Bronchial epithelial cell (primary cell): Measurements from ENCODE around the gene TFCP2L1. TPM values are rescaled to one million over a fixed set of nuclear protein-coding genes. Genes with fewer than 3 reads are reported as not detected.
A peak's percentile ranks its signal among the peaks of the same experiment; 100 is the strongest.
"Not testable (repeated sequence)": the region's sequence is repeated elsewhere in the genome, so short reads cannot be mapped to it uniquely, and the experiment has no call there.

Source experiments
- DNase-seq: peaks from one replicate; pipeline ENCODE4 v3.0.0-alpha.2; 2010; ENCODE audit warnings: low read depth
- FAIRE-seq: peaks from 2 replicates; lab custom pipeline; 2011; peaks lifted over from hg19 to GRCh38; lab: Jason Lieb, UNC
- H3K27me3 ChIP-seq: 2 replicates; pipeline ENCODE4 v1.5.1; 2011; ENCODE audit warnings: low read length; ENCODE audit not compliant: control insufficient read depth, insufficient read depth
- H3K36me3 ChIP-seq: 2 replicates; pipeline ENCODE4 v1.5.1; 2011; ENCODE audit warnings: low read length; ENCODE audit not compliant: control insufficient read depth, insufficient read depth
- H3K4me3 ChIP-seq: 2 replicates; pipeline ENCODE4 v1.5.1; 2011; ENCODE audit warnings: mild to moderate bottlenecking, low read depth, low read length, control low read depth
- CTCF ChIP-seq: IDR thresholded peaks from 2 replicates; pipeline ENCODE4 v1.5.1; 2011; ENCODE audit warnings: mild to moderate bottlenecking, moderate library complexity, low read length, control low read depth, inconsistent platforms; ENCODE audit not compliant: insufficient read depth, severe bottlenecking
- total RNA-seq: library from RNA; depleted of rRNA; stranded (reverse); fragments of >200 nt; gene quantifications from 2 replicates; pipeline ENCODE4 v1.2.1, GENCODE V29; 2014

Gene TFCP2L1
- total RNA-seq, 1 donor from 2014 or later: 5.5 TPM

- FAIRE-seq (no peak), DNase-seq (no peak)
- Histone ChIP-seq H3K4me3 (no peak overlapping the region), H3K36me3 (no peaks in the 10 kb centered on the region), H3K27me3 (no peaks in the 10 kb centered on the region)
- no peak for TF ChIP-seq CTCF
These were observed 13.5 kb upstream of the TFCP2L1 start for GRCh38 chr2:121298476-121298875.

GRCh38 chr2:121297866-121298265 is 12.9 kb upstream of the TFCP2L1 start:
- not testable (repeated sequence) for FAIRE-seq, DNase-seq, H3K27me3 ChIP-seq, H3K36me3 ChIP-seq, H3K4me3 ChIP-seq

- DNase-seq: peak; percentile 39
- peak; percentile 7 for FAIRE-seq
- H3K27me3 ChIP-seq: no peaks in the 10 kb centered on the region
These were observed 12.3 kb upstream of the TFCP2L1 start for GRCh38 chr2:121297217-121297830.

GRCh38 chr2:121295911-121296650 is 11.1 kb upstream of the TFCP2L1 start:
- no peaks in the 10 kb centered on the region for H3K36me3 ChIP-seq
- TF ChIP-seq CTCF: no peak
- DNase-seq (no peak), FAIRE-seq (peak; percentile 83)
- no peak overlapping the region for H3K4me3 ChIP-seq
- no peaks in the 10 kb centered on the region for H3K27me3 ChIP-seq

More at GRCh38 chr2:121297217-121297830, 12.3 kb upstream of the TFCP2L1 start:
- Histone ChIP-seq H3K4me3 (no peak overlapping the region), H3K36me3 (no peaks in the 10 kb centered on the region)
- peak; percentile 82 for TF ChIP-seq CTCF

GRCh38 chr2:121294881-121295840 is 10.2 kb upstream of the TFCP2L1 start:
- no peak for FAIRE-seq
- TF ChIP-seq CTCF: no peak
- no peaks in the 10 kb centered on the region for H3K27me3 ChIP-seq
- no peak for DNase-seq
- H3K4me3 ChIP-seq: no peak overlapping the region
- H3K36me3 ChIP-seq: no peaks in the 10 kb centered on the region
